OCI-LY7 (cell line): Measurements from ENCODE around the gene KRT39.

Source experiments
- EZH2phosphoT487 ChIP-seq: fragments of 200-600 bp; sonication (generic); IDR thresholded peaks from 2 replicates; pipeline ENCODE4 v1.6.1; 2018; ENCODE audit warnings: low read depth, borderline replicate concordance, mild to moderate bottlenecking, mixed run types, antibody characterized with exemption, low read length, moderate library complexity, mixed read lengths
- TF ChIP-seq, protein P1 (sequence below): fragments of 200-600 bp; sonication (generic); conservative IDR thresholded peaks from 2 replicates; pipeline ENCODE4 v1.5.1; 2014; ENCODE audit warnings: mild to moderate bottlenecking, antibody characterized with exemption, low read length, moderate library complexity, mixed read lengths

DNA sequence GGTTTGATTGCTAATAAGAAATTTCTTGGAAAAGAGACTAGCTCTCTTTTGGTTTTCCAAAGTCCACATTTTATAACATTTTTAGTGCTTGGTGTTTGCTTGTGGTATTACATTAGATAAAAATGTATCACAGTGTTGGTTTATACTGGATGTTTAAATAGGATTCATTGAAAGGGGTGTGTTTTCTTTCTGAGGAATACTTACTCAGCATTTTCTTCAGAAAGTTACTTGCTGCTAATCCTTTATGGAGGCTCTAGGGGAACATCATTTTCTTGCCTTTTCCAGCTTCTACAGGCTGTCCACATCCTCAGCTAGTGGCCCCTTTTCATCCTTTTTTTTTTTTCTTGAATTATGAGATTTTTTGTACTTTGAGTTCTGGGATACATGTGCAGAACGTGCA is 834 bp upstream of the KRT39 start:
- TF ChIP-seq, protein P1, sequence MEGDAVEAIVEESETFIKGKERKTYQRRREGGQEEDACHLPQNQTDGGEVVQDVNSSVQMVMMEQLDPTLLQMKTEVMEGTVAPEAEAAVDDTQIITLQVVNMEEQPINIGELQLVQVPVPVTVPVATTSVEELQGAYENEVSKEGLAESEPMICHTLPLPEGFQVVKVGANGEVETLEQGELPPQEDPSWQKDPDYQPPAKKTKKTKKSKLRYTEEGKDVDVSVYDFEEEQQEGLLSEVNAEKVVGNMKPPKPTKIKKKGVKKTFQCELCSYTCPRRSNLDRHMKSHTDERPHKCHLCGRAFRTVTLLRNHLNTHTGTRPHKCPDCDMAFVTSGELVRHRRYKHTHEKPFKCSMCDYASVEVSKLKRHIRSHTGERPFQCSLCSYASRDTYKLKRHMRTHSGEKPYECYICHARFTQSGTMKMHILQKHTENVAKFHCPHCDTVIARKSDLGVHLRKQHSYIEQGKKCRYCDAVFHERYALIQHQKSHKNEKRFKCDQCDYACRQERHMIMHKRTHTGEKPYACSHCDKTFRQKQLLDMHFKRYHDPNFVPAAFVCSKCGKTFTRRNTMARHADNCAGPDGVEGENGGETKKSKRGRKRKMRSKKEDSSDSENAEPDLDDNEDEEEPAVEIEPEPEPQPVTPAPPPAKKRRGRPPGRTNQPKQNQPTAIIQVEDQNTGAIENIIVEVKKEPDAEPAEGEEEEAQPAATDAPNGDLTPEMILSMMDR: no peak
- no peak for TF ChIP-seq EZH2phosphoT487
